Adrenal gland (tissue), 5 donors: Measurements from ENCODE around the gene CNOT8.

Experiments
- CTCF ChIP-seq, 6 experiments: fragments of 450-650 bp in 4 of 6; fragments of 200-600 bp in 2 of 6; sonication (generic) in 1 of 6; IDR thresholded peaks; 1 replicate in 5 of 6; 2 replicates in 1 of 6; pipeline versions ENCODE4 v1.5.1 to v1.8.0; 2016 to 2021; ENCODE audit warnings: antibody characterized with exemption in 6 of 6, mild to moderate bottlenecking in 2 of 6, moderate library complexity in 1 of 6
- POLR2A ChIP-seq, 2 donors: fragments of 450-650 bp; IDR thresholded peaks; one replicate each; pipeline ENCODE4 v1.6.1; 2017; ENCODE audit warnings: antibody characterized with exemption in 2 of 2, mild to moderate bottlenecking in 2 of 2, moderate library complexity in 1 of 2
- donor health status: DM: no; HTN: no; CAD: no.

GRCh38 chr5:154820383-154820782, 38.0 kb upstream of the CNOT8 start:
- no peak for TF ChIP-seq CTCF (IDR thresholded peaks at IDR 0.05)
- TF ChIP-seq POLR2A (IDR thresholded peaks at IDR 0.05), result no peak
